Non-pigmented ciliary epithelial cell (primary cell): Measurements from ENCODE around the gene ASTL.
A peak's percentile ranks its signal among the peaks of the same experiment; 100 is the strongest.

ENCODE experiments used
- DNase-seq: peaks from one replicate; pipeline ENCODE4 v3.0.0-alpha.2; 2010; ENCODE audit warnings: low read depth

The ASTL gene

DNA sequence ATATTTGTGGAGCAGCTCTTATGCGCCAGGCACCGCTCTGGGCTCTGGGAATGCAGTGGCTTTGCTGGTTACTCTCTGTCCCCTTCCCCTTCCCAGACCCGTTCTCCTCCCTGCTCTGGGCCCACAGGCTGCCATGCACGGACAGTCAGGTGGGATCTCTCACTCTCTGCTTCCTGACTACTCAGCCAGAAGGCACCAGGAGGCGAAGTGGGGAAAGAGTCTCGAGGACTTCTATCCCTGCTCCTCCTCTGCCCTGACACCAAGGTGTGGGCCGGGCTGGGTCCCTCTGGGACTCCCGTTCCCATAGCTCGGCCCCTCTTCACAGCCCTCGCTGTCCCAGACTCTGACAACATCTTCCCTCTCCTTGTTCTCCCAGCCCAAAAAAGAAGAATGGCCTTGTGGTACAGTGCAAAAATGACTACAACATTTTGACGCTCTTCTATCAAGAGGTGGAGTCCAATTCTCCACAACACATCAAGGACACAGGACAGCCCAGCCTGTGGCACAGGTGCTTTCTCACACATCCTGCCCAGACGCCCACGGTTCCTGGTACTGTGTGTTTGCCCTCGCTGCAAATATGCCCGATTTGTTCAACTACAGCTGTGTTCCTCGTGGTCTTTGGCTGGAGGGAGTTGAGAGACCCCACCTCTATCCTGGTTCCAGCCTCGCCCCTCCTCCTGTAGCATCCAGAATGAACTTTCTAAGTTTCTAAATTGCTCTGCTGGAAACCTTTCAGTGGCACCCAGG is 21.0 kb upstream of the ASTL start:
- no peak for DNase-seq

DNA sequence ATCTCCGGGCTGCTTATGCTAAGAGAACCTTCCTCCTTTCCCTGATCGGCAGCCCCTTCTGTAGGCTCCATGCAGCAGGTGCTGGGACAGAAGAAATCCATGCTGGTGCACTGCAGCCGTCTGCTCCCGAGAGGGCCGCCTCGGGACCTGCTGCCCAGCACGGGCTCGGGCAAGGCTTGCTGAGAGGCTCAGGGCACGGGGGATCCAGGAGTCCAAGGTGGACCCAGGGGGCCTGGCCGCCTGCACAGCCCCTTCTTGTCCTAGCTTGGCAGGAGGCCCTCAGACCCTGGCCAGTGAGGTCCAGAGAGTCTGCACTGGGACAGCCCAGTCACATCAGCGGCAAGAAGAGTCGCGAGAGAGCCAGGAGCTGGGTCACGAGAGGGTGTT is 20.2 kb upstream of the ASTL start:
- DNase-seq, result no peak

DNA sequence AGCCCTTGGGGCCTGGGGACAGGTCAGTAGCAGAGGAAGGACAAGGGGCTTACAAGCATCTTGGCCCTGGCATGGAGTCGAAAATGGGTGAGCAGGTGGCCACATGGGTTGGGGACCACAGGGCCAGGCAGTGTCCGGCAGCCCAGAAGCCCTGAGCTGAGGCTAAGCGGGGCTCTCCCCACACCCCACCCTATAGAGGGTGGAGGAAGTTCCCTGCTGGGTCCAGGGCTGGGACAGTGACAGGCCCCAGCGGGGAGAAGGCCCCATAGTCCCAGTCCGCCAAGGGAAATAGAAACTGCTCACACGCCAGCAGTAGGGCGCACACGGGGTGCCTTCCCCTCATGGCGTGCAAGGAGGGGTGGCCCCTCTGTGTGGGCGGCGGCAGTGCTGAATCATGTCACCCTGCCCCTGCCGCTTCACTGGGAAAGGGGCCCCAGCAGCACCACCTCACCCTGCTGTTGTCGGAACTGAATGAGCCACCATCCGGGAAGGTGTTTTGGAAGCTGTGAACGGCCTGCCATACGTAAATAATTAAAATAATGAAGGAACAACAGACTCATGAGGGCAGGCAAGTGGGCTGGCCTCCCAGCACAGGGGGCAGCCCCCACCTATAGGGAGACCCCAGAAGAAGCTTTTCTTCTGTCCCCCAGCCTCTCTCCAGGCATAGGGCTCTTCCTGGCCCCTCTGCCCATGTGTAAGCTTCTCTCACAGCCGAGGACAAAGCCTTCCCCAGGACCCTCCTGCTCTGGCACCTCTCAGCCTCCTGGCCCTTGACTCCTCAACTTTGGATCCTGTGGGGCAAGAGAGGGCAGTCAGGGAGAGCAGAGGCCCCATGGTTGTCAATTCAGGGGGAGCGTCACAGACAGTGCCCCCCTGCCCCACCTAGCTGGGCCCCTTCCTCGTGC is 19.6 kb upstream of the ASTL start:
- no peak for DNase-seq

GRCh38 chr2:96156926-96157648 is 18.8 kb upstream of the ASTL start:
- DNase-seq, result no peak

DNA sequence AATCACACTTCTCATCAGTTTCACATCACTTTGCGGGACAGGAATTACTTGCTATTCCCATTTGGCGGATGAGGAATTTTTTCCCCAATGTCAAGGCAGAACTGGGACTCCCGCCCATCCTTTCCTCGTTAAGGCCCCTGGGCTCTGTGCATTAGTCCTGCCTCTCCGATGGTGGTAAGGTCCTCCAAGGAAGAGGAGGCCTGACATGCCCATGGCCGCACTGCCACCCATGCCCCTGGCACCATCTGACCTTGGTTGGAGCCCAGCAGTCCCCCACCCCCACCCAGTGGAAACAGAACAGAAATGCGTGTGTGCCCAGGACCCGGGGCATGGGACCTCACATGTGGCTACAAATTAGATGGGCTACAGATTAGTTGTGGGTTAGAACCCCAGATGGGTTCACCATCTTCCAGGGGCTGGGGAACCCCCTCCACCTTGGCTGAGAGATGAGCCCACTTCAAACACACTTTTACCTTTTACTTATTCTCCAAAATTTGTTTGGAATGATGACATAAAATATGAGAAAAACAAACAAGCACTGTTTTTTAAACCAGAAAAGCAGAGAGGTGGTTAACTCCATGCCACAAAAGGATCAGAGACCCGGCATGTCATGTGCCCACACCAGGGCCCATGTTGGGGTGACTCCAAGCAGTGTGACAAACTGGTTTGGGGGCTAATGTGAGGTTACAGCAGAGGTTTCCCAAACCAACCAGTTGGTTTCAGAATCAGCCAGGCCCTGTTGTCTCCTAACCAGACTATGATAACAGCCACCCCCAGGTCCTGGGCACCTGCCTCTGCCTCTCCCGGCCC is 17.9 kb upstream of the ASTL start:
- no peak for DNase-seq

DNA sequence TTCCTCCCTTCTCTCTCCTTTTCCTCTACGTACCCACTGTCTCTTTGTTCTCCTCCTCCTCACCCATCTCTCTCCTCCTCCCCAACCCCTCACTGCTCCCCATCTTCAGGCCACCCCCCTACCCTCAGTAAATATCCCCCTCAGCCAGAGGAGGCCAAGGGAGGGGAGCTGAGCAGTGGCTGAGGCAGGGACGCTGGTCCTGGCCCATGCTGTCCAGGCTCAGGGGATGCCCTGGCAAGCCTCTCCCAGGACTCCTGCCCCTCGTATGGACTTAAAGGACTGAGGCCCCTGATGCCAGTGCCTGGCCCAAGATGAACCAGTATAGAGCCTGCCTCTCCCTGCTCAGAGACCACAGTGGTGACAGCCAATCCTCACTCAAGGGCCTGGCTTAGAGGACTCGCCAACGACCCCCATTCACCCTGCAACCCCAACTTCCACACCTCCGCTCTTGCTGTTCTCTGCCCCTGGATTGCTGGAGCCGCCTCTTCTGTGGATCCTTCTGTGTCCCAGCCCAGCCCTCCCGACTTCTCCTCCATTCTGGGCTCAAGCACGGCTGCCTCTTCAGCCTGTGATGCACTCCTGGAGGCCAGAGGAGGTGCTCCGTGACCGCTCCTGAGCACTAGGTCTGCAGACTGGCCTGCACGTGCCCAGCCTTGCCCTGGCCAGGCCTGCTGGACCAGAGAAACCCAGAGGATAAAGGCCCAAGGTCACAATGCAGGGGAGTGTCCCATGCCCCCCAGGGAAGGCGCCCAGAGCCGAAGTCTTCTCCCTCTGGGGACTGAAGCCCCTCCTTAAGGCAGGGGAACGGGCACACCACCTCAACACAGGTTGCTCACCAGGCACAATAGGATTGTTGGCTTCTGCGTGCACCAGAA is 16.4 kb upstream of the ASTL start:
- DNase-seq, result no peak

DNA sequence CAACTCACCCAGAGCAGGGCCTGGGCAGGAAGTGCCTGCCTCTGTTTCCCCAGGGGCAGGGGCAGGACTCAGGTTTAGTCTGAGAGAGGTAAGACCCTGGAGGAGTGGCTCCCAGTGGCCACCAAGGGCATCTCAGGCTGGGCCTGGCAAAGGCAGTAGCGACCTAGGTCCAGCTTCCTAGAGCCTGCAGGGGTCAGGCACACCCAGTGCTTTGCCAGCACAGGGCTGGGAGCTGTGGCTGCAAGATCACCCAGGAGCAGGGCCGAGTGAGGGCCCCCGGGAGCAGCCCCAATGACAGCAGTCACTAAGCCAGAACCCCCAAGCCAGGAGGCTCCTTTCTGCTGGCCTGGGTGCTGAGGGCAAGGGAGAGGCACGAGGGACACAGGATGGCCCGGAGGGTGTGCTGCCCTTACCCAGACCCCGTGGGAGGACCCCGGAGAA is 15.7 kb upstream of the ASTL start:
- DNase-seq, result no peak

DNA sequence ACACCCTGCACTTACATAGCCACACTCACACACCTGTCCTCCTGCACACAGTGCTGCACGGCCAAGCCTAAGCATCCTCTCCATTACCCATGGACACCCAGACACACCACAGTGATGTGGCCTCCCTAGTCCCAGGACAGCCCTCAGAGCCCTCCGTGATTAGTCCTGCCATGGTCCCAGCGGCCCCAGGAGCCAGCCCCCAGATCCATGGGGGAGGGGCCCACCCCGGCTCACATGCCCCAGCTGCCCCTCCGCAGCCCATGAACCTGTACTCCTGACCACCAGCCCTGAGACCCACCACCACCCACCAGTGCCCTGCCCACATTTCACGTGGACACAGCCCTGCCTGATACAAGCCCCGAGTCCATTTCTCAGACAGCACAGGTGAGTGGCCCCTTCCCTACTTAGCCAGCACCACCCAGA is 15.0 kb upstream of the ASTL start:
- DNase-seq, result no peak

- DNase-seq, result no peak
Observed at GRCh38 chr2:96152304-96153161, 14.2 kb upstream of the ASTL start.

DNA sequence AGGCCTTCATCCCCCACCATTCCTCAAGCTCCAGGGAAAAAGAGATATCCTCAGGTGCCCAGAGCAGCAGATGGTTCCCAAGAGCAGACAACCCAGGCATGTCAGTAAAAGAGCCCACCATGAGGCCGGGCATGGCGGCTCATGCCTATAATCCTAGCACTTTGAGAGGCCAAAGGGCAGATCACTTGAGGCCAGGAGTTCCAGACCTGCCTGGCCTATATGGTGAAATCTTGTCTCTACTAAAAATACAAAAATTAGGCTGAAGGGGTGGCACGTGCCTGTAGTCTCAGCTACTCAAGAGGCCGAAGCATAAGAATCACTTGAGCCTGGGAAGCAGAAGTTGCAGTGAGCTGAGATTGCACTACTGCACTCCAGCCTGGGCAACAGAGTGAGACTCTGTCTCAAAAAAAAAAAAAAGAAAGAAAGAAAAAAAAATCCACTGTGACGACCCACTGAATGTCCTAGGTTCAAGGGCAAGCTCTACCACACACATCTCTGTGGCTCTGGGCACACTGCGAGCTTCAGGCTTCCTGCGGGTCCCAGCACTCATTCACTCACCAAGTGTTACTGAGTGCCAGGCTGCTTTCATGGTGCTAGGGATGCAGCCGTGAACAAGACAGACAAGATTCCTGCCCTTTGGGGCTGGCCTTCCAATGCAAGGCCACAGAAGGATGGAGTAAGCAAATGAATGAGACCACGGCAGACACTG is 13.4 kb upstream of the ASTL start:
- DNase-seq, result no peak

- DNase-seq, result no peak
Observed at GRCh38 chr2:96150791-96151594, 12.7 kb upstream of the ASTL start.

DNA sequence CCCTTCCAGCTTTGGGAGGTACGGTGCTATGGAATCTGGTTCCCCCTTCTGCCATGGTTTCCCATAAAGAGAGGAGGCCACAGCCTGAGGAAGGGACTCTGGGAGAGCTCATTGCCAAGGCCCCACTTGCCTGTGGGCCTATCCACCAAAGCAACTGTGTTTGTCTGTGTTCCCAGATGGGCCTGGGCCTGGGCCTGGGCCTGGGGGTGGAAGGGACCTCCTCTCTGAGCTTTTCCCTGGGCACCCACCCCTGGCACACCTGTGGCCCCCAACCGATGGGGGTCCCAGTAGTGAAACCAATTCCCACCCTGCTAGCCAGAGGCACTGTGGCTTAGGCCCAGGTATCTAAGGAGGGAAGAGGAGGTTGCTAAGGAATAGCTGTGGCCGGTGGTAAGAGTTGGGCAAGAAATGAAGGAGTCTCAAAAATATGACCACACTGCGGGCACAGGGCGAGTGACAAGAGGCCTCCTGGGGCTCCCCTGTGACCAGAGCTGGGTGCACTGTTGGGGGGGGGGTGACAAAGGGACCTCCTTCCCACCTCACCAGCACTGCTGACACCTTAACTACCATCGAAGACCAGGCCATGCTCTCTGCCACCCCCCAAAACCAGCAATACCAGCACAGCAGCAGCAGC is 11.8 kb upstream of the ASTL start:
- no peak for DNase-seq

DNA sequence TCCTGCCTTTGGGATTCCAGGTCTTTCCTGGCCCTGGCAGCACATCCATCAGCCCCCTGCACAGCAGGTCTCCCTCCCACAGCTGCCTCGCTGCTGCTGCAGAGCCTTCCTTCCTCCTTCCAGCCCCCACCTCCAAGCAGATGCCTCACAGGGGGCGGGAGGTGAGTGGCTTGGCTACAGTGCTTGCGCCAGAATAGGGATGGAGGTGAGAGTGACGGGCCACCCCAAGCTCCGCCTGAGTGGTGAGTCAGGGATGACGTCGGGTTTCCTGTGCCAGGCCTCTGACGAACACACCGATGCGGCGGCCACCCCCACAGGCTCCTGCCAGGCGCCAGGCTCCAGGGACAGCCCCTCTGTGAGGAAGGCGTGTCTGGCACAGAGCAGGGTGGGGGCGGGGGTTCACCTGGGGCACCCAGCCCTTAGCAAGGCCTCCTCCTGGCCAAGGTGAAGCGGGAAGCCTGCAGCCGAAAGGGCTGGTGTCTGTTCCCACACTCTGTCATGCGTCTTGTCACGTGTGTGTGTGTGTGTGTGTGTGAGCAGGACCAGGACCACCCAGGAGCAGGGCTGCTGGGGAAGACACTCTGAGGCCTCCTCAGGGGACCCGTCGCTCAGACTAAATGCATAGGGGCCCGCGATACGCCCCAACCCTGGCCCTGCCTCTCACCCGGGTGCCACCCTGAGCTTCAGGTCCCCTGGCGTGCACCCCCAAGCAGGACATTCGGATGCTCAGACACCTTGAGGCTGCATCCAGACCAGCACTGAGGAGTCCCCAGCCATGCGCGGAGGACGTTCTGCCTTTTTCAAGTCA is 10.3 kb upstream of the ASTL start:
- DNase-seq, result peak; percentile 46

- DNase-seq, result no peak
Observed at GRCh38 chr2:96147593-96148201, 9.4 kb upstream of the ASTL start.

DNA sequence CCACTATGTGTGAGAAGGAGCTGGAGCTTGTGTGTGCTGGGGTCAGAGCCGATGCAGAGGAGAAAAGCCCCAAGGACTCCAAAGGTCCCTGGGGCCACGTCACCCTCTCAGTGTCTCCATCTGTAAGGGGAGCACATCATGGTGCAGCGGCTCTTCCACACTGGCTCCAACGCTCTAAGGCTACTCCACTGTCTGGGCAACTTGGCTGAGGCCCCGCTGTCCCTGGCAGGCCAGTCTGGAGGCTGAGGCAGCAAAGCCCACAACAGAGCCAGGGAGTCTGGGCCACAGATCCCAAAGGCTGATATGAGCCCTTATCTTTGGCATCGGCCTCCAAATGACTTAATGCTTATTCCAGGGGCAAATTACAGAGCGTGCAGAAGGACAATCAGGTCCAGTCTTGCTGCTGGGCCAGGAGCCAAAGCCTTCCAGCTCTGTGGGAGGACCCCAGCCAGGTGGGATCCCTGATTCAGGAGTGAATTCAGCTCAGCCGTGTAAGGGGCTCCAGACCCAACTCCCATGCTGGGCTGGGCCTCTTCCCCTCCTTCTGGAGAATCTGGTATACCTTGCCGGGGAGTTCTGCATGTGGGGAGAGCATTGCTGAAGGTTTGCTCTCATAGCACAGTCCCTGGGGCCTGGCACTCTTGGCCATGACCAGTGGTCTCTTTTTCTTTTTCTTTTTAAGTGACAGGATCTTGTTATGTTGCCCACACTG is 8.7 kb upstream of the ASTL start:
- no peak for DNase-seq
